Esophagus muscularis mucosa (tissue), 4 donors: ENCODE measurements around the gene ME1. TPM values are rescaled to one million over a fixed set of nuclear protein-coding genes. Genes with fewer than 3 reads are reported as not detected.
"Not testable (repeated sequence)": the region's sequence is repeated elsewhere in the genome, so short reads cannot be mapped to it uniquely, and the experiment has no call there.

Experiments
- DNase-seq: peaks from one replicate; pipeline ENCODE4 v3.0.0-alpha.2; 2017; ENCODE audit errors: extremely low spot score
- H3K27ac ChIP-seq, 4 donors: fragments of 200-600 bp; sonication (generic); replicated peaks in 1 of 4; 1 replicate in 3 of 4; 2 replicates in 1 of 4; pipeline ENCODE4 v1.5.1; 2016 to 2019; ENCODE audit warnings: mild to moderate bottlenecking in 1 of 4
- H3K27me3 ChIP-seq, 4 donors: fragments of 200-600 bp; sonication (generic); one replicate each; pipeline versions ENCODE4 v1.5.1 to v1.6.0; 2016 to 2019
- H3K36me3 ChIP-seq, 4 donors: fragments of 200-600 bp; sonication (generic); one replicate each; pipeline ENCODE4 v1.5.1; 2016 to 2019
- H3K4me1 ChIP-seq, 4 donors: fragments of 200-600 bp; sonication (generic); one replicate each; pipeline ENCODE4 v1.5.1; 2016 to 2019
- H3K4me3 ChIP-seq, 4 donors: fragments of 200-600 bp; sonication (generic); 1 replicate in 2 of 4; 2 replicates in 2 of 4; pipeline ENCODE4 v1.5.1; 2016 to 2019; ENCODE audit warnings: mild to moderate bottlenecking in 4 of 4, moderate library complexity in 1 of 4
- H3K9me3 ChIP-seq, 4 donors: fragments of 200-600 bp; sonication (generic); 1 replicate in 3 of 4; 2 replicates in 1 of 4; pipeline ENCODE4 v1.5.1; 2016 to 2019
- EP300 ChIP-seq: sonication (generic); formaldehyde crosslinking; IDR thresholded peaks from one replicate; pipeline ENCODE4 v1.6.1; 2017; ENCODE audit warnings: antibody characterized with exemption
- POLR2A ChIP-seq: fragments of 450-650 bp; IDR thresholded peaks from one replicate; pipeline ENCODE4 v1.6.1; 2017; ENCODE audit warnings: antibody characterized with exemption, moderate library complexity, mild to moderate bottlenecking, low read depth
- POLR2AphosphoS5 ChIP-seq, 2 donors: sonication (generic); formaldehyde crosslinking; IDR thresholded peaks; one replicate each; pipeline ENCODE4 v1.6.1; 2017; ENCODE audit warnings: antibody characterized with exemption in 2 of 2
- WGBS: methylation state at CpG from one replicate; pipeline ENCODE4 v1.1.5; 2018; 5-methylcytosine and 5-hydroxymethylcytosine counted together
- intact Hi-C: fragments of 100-400 bp; cut with DNase I; formaldehyde crosslinking; loops from one replicate; pipeline ENCODE4 v1.15.1; 2023
- total RNA-seq, 4 donors: library from RNA; depleted of rRNA; stranded (reverse); fragments of >200 nt; gene quantifications; one replicate each; pipeline versions ENCODE4 v1.1.0 to v1.2.1, GENCODE V29; 2016
- TF ChIP-seq, protein P1 (sequence below), 3 experiments: fragments of 200-600 bp in 2 of 3; fragments of 450-650 bp in 1 of 3; sonication (generic) in 2 of 3; IDR thresholded peaks; one replicate each; pipeline ENCODE4 v1.5.1; 2017 to 2019; ENCODE audit warnings: antibody characterized with exemption in 3 of 3, mild to moderate bottlenecking in 2 of 3, moderate library complexity in 1 of 3

ME1 gene
- total RNA-seq, 4 donors from 2014 or later = 15.6 to 25.7 (median 19.3) TPM

DNA sequence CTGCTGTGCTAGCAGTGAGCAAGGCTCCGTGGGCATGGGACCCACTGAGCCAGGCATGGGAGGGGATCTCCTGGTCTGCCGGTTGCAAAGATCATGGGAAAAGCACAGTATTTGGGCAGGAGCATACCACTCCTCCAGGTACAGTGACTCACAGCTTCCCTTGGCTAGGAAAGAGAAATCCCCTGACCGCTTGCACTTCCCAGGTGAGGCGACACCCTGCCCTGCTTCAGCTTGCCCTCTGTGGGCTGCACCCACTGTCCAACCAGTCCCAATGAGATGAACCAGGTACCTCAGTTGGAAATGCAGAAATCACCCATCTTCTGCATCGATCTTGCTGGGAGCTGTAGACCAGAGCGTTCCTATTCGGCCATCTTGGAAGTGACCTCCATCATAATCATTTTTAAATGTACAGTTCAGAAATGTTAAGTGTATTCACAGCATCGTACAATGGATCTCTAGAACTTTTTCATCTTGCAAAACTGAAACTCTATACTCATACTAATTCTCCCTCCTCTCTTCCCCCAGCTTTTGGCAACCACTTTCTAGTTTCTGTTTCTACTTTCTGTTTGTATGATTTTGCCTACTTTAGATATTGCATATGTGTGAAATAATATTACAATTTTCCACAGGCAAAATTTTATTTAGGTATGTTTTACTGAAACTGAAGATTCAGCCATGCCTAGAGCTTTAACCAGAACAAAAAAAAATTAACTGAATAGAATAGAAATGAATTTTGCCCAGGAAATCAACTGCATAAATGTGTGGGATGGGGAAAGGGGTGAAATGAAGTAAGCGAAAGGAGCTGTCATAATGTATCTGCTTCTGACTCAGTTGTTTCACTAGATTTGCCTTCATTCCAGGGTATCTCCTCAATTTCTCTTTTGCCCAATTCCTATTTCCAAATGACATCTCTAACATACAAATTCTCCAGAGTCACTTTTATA, 137.7 kb downstream of the ME1 start:
- DNase-seq = no peak
- intact Hi-C loops = no loop called here
- no peaks in the 10 kb centered on the region for H3K9me3 ChIP-seq
- no peaks in the 10 kb centered on the region for H3K36me3 ChIP-seq
- H3K27me3 ChIP-seq = no peaks in the 10 kb centered on the region
- no peak overlapping the region for H3K27ac ChIP-seq
- WGBS = 91% methylated on average over 9 of the region's 9 CpGs
- no peak overlapping the region for H3K4me3 ChIP-seq
- no peaks in the 10 kb centered on the region for H3K4me1 ChIP-seq
- TF ChIP-seq POLR2A (no peak), EP300 (no peak), POLR2AphosphoS5 (IDR thresholded peaks at IDR 0.05) (no peak)
- TF ChIP-seq, protein P1, sequence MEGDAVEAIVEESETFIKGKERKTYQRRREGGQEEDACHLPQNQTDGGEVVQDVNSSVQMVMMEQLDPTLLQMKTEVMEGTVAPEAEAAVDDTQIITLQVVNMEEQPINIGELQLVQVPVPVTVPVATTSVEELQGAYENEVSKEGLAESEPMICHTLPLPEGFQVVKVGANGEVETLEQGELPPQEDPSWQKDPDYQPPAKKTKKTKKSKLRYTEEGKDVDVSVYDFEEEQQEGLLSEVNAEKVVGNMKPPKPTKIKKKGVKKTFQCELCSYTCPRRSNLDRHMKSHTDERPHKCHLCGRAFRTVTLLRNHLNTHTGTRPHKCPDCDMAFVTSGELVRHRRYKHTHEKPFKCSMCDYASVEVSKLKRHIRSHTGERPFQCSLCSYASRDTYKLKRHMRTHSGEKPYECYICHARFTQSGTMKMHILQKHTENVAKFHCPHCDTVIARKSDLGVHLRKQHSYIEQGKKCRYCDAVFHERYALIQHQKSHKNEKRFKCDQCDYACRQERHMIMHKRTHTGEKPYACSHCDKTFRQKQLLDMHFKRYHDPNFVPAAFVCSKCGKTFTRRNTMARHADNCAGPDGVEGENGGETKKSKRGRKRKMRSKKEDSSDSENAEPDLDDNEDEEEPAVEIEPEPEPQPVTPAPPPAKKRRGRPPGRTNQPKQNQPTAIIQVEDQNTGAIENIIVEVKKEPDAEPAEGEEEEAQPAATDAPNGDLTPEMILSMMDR (IDR thresholded peaks at IDR 0.05) = no peak

DNA sequence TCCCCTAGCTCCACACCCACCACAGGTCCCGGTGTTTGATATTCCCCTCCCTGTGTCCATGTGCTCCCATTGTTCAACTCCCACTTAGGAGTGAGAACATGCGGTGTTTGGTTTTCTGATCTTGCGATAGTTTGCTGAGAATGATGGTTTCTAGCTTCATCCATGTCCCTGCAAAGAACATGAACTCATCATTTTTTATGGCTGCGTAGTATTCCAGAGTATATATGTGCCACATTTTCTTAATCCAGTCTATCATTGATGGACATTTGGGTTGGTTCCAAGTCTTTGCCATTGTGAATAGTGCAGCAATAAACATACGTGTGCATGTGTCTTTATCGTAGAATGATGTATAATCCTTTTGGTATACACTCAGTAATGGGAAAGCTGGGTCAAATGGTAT, 143.6 kb downstream of the ME1 start:
- intact Hi-C loops = not testable (repeated sequence)
- 96% methylated on average over 6 of the region's 6 CpGs for WGBS

DNA sequence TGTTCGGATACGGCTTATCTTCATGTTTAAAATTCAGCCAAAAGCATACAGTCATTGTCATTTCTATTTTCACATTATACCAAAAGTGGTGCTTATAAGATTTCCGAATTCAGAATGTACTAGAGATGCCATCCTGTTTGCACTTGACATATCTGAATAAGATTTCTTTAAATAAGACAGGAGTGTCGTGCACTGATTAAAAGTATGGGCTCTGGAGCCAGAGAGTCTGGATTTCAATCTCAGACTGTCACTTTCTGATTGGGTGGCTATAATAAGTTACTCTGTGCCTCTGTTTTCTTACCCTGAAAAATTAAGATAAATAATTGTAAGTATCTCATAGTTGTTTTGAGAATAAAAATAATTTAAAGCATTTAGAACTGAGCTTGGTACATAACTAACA, 144.9 kb downstream of the ME1 start:
- H3K27me3 ChIP-seq = no peaks in the 10 kb centered on the region
- intact Hi-C loops = no loop called here
- H3K4me3 ChIP-seq = no peak overlapping the region
- no peak for DNase-seq
- H3K4me1 ChIP-seq = peaks cover 0 to 16% (median 7%) of the 10 kb centered on the region in 4 donors
- no peaks in the 10 kb centered on the region for H3K36me3 ChIP-seq
- TF ChIP-seq EP300 (no peak), POLR2AphosphoS5 (IDR thresholded peaks at IDR 0.05) (no peak), POLR2A (no peak)
- TF ChIP-seq, protein P1 (IDR thresholded peaks at IDR 0.05) = no peak
- H3K27ac ChIP-seq = no peak overlapping the region
- WGBS = 59% methylated on average over 4 of the region's 4 CpGs
- H3K9me3 ChIP-seq = peaks cover 0 to 9% (median 0%) of the 10 kb centered on the region in 4 donors

More for the DNA sequence above, 143.6 kb downstream of the ME1 start:
- peaks cover 0 to 16% (median 7%) of the 10 kb centered on the region in 4 donors for H3K4me1 ChIP-seq
- not testable (repeated sequence) for H3K4me3 ChIP-seq, H3K36me3 ChIP-seq, DNase-seq, H3K9me3 ChIP-seq, H3K27ac ChIP-seq, H3K27me3 ChIP-seq

DNA sequence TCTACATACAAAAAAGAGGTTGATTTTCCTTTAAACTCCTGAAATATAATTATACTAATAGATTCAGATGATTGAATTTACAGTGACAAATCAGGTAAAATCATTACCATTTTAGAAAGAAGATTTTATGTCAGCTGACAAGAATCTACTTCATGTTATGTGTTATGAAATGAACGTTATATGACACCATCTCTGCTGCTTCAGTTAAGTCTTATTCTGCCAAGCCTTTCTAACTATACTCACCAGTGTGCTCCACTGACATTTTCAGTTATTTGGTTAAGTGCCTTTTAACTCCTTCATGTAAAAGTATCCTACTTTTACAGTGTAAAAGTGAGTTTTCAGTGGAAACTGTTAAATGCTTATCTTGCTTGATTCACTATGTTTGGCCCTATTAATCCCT, 157.3 kb downstream of the ME1 start:
- H3K36me3 ChIP-seq = no peaks in the 10 kb centered on the region
- H3K27me3 ChIP-seq = no peaks in the 10 kb centered on the region
- no peak for DNase-seq
- intact Hi-C loops = no loop called here
- no peak overlapping the region for H3K4me3 ChIP-seq
- 44% methylated on average over 1 of the region's 1 CpG for WGBS
- no peak overlapping the region for H3K27ac ChIP-seq
- H3K4me1 ChIP-seq = peaks cover 0 to 21% (median 5%) of the 10 kb centered on the region in 4 donors
- TF ChIP-seq, protein P1 (IDR thresholded peaks at IDR 0.05) = no peak
- TF ChIP-seq EP300 (no peak), POLR2A (no peak), POLR2AphosphoS5 (IDR thresholded peaks at IDR 0.05) (no peak)
- H3K9me3 ChIP-seq = no peaks in the 10 kb centered on the region

DNA sequence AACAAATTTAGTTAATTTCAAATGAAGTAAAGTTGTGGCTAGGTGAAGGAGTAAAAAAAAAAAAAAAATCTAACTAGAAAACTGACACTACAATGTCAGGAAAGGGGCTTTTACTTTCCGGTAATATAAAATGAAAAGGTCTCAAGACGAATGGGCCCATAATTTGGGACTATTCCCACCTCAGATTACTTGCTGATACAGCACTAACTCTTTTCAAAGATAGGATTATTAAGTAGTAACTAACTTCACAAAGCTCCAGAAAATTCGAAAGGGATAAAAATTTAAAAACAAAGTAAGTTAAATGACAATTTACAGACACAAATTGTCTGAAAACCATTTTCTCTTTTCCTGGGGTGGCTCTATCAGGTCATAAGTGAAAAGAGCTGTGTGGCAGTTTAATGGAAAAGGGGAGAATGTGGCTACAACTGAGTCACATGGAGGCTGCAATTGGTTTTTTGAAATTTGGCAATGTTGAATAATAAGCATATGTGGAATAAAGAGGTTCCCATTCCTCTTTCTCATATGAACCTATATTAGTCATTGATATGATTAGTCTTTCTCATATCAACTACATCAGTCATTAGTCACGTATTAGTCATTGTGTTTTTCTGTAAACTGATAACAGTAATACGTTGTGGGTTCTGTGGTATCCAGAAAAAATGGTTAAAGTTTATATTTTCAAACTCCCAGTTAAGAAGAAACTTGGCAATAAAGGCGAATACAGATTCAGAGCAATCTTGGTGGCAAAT, 159.7 kb downstream of the ME1 start:
- 77% methylated on average over 6 of the region's 6 CpGs for WGBS
- peaks cover 0 to 29% (median 5%) of the 10 kb centered on the region in 4 donors for H3K4me1 ChIP-seq
- intact Hi-C loops = no loop called here

More for the DNA sequence above, 159.7 kb downstream of the ME1 start:
- H3K4me3 ChIP-seq = no peak overlapping the region
- TF ChIP-seq POLR2A (no peak), EP300 (no peak), POLR2AphosphoS5 (IDR thresholded peaks at IDR 0.05) (no peak)
- TF ChIP-seq, protein P1 (IDR thresholded peaks at IDR 0.05) = no peak
- DNase-seq = no peak
- no peaks in the 10 kb centered on the region for H3K27me3 ChIP-seq
- H3K27ac ChIP-seq = no peak overlapping the region
- H3K9me3 ChIP-seq = no peaks in the 10 kb centered on the region
- no peaks in the 10 kb centered on the region for H3K36me3 ChIP-seq
